Activated gamma-delta T cell treated with anti-CD3 and anti-CD28 coated beads, Interleukin-2, amount 50 U/mL, for 16 hours (primary cell): ENCODE results near the gene SORCS1.

Experiments
- DNase-seq: peaks from one replicate; pipeline ENCODE4 v3.0.0-alpha.2; 2020; ENCODE audit warnings: low read depth

The SORCS1 gene

GRCh38 chr10:106815427-106816043 lies 349.0 kb downstream of the SORCS1 start:
- DNase-seq = no peak

- DNase-seq = no peak
These were observed 359.4 kb downstream of the SORCS1 start for GRCh38 chr10:106804992-106805582.

- DNase-seq = no peak
These were observed 361.6 kb downstream of the SORCS1 start for GRCh38 chr10:106802949-106803348.

GRCh38 chr10:106799776-106800175 lies 364.7 kb downstream of the SORCS1 start:
- DNase-seq = no peak

- no peak for DNase-seq
These were observed 368.9 kb downstream of the SORCS1 start for GRCh38 chr10:106795619-106796018.

GRCh38 chr10:106793617-106794016 lies 370.9 kb downstream of the SORCS1 start:
- DNase-seq = no peak

GRCh38 chr10:106789623-106790022 lies 374.9 kb downstream of the SORCS1 start:
- no peak for DNase-seq

- no peak for DNase-seq
These were observed 375.5 kb downstream of the SORCS1 start for GRCh38 chr10:106788982-106789381.

- no peak for DNase-seq
These were observed 379.0 kb downstream of the SORCS1 start for GRCh38 chr10:106785528-106785927.

- DNase-seq = no peak
These were observed 383.9 kb downstream of the SORCS1 start for GRCh38 chr10:106780632-106781031.

- no peak for DNase-seq
These were observed 386.7 kb downstream of the SORCS1 start for GRCh38 chr10:106777841-106778240.

- no peak for DNase-seq
These were observed 389.4 kb downstream of the SORCS1 start for GRCh38 chr10:106775127-106775526.

- no peak for DNase-seq
These were observed 391.5 kb downstream of the SORCS1 start for GRCh38 chr10:106772957-106773356.

- DNase-seq = no peak
These were observed 393.4 kb downstream of the SORCS1 start for GRCh38 chr10:106771154-106771553.

- no peak for DNase-seq
These were observed 396.3 kb downstream of the SORCS1 start for GRCh38 chr10:106768204-106768603.

- DNase-seq = no peak
These were observed 398.6 kb downstream of the SORCS1 start for GRCh38 chr10:106765928-106766327.

- DNase-seq = no peak
These were observed 399.2 kb downstream of the SORCS1 start for GRCh38 chr10:106765241-106765754.

GRCh38 chr10:106764360-106764759 lies 400.1 kb downstream of the SORCS1 start:
- no peak for DNase-seq

- DNase-seq = no peak
These were observed 402.6 kb downstream of the SORCS1 start for GRCh38 chr10:106761906-106762305.

- DNase-seq = no peak
These were observed 407.0 kb downstream of the SORCS1 start for GRCh38 chr10:106757521-106757920.

GRCh38 chr10:106751091-106751490 lies 413.4 kb downstream of the SORCS1 start:
- DNase-seq = no peak

- DNase-seq = no peak
These were observed 417.6 kb downstream of the SORCS1 start for GRCh38 chr10:106746868-106747267.

GRCh38 chr10:106741006-106741530 lies 423.4 kb downstream of the SORCS1 start:
- DNase-seq = no peak

- DNase-seq = no peak
These were observed 424.4 kb downstream of the SORCS1 start for GRCh38 chr10:106740071-106740470.
